Retina (tissue), 1 donor: Measurements from ENCODE around the gene MRAS.
A peak's percentile ranks its signal among the peaks of the same experiment; 100 is the strongest.
"Not testable (repeated sequence)": the region's sequence is repeated elsewhere in the genome, so short reads cannot be mapped to it uniquely, and the experiment has no call there.

ENCODE experiments used
- DNase-seq: peaks from one replicate; pipeline ENCODE4 v3.0.0-alpha.2; 2016

The MRAS gene

GRCh38 chr3:138426211-138426610 is 77.8 kb downstream of the MRAS start:
- no peak for DNase-seq

GRCh38 chr3:138426754-138427153 is 78.4 kb downstream of the MRAS start:
- not testable (repeated sequence) for DNase-seq

GRCh38 chr3:138429665-138430064 is 81.3 kb downstream of the MRAS start:
- DNase-seq = no peak

GRCh38 chr3:138432576-138433240 is 84.3 kb downstream of the MRAS start:
- no peak for DNase-seq

GRCh38 chr3:138433892-138434275 is 85.5 kb downstream of the MRAS start:
- DNase-seq = no peak

GRCh38 chr3:138434276-138434874 is 86.0 kb downstream of the MRAS start, which contains the start of gene ESYT3:
Gene ESYT3 (plus strand): TSS chr3:138434616. CDS start chr3:138434799, 183 bp downstream.
- peak; percentile 88 for DNase-seq

- peak; percentile 58 for DNase-seq
Measured at GRCh38 chr3:138434875-138435772, 86.7 kb downstream of the MRAS start.

GRCh38 chr3:138435840-138436239 is 87.5 kb downstream of the MRAS start:
- DNase-seq = no peak

- DNase-seq = no peak
Measured at GRCh38 chr3:138437281-138437680, 88.9 kb downstream of the MRAS start.

GRCh38 chr3:138438896-138439295 is 90.5 kb downstream of the MRAS start:
- no peak for DNase-seq

GRCh38 chr3:138439646-138440045 is 91.3 kb downstream of the MRAS start:
- no peak for DNase-seq

GRCh38 chr3:138440121-138440521 is 91.7 kb downstream of the MRAS start:
- DNase-seq = no peak

- no peak for DNase-seq
Measured at GRCh38 chr3:138440596-138440995, 92.2 kb downstream of the MRAS start.

- DNase-seq = no peak
Measured at GRCh38 chr3:138441256-138441655, 92.9 kb downstream of the MRAS start.

- no peak for DNase-seq
Measured at GRCh38 chr3:138441742-138442141, 93.4 kb downstream of the MRAS start.

GRCh38 chr3:138442433-138442832 is 94.1 kb downstream of the MRAS start:
- no peak for DNase-seq

GRCh38 chr3:138443091-138443490 is 94.7 kb downstream of the MRAS start:
- no peak for DNase-seq

GRCh38 chr3:138443521-138444503 is 95.4 kb downstream of the MRAS start:
- no peak for DNase-seq

- no peak for DNase-seq
Measured at GRCh38 chr3:138445236-138445635, 96.9 kb downstream of the MRAS start.

- no peak for DNase-seq
Measured at GRCh38 chr3:138445654-138446053, 97.3 kb downstream of the MRAS start.

GRCh38 chr3:138448631-138449030 is 100.3 kb downstream of the MRAS start:
- no peak for DNase-seq

- no peak for DNase-seq
Measured at GRCh38 chr3:138449490-138449889, 101.1 kb downstream of the MRAS start.
